Measurements from ENCODE around the gene DGUOK.

Gene DGUOK

DNA sequence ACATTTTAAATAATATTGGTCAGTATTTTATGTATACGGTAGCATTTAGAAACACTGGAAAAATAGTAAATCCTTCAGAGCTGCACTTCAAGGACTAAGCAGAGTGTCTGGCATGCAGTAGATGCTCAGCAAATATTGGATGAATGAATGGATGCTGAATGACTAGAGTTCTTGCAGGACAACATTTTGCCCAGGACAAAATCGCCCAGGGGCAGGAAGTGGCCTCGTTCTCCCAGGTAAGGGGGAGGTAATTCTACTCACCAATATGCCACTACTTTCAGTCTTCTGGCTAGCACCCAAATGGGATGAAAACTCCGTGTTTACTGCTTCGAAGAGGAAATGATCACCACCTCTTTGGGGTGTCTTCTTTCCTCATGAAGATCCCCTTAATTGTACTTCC, 4.0 kb upstream of the DGUOK start:
- peaks cover 8% of the 10 kb centered on the region for H3K79me2 ChIP-seq (ENCODE audit: control insufficient read depth, insufficient read depth, low read length, unreplicated experiment)
- H3K27ac ChIP-seq (ENCODE audit: low read depth, low read length) = no peak overlapping the region
- peaks cover under 1% of the 10 kb centered on the region for H3K4me1 ChIP-seq (ENCODE audit: control insufficient read depth, insufficient read depth, low read length, unreplicated experiment)
- peaks cover 4% of the 10 kb centered on the region for H3K27me3 ChIP-seq (ENCODE audit: insufficient read depth, low read length)
- no peak overlapping the region for H3K4me3 ChIP-seq (ENCODE audit: low read depth, low read length)
- H2AFZ ChIP-seq (ENCODE audit: low read length, unreplicated experiment) = peak overlapping the region; percentile 13
- no peaks in the 10 kb centered on the region for H3K36me3 ChIP-seq (ENCODE audit: insufficient read depth, low read length)

DNA sequence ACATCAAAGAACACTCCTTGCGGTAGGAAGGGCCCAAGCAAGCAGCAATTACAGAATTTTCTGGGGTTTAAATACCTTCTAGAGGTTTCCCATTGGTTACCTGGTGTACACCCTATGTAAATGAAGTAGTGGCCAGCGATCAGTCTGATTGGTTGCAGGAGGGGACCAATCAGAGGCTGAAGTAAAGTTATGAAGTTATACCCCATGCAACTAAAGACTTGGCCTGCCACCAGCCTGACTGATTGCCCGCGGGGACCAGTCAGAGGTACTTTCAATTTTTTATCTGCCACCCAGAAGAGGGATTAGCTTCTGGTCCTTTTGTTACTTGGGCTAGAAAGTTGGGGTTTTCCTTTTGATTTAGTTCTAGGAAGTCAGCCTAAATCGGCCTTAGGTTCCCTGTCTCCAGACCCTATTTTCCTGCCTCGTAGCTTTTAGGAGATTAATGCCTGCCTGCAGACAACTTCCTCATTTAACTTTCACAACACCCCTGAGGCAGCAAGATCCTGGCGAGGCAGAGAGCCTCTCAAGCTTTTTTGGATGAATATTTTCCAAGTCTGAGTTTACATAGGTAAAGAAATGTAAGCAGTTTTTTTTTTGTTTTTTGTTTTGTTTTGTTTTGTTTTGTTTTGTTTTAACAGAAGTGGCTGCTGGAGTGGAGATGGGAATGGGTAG, 1.5 kb upstream of the DGUOK start:
- H3K4me3 ChIP-seq (ENCODE audit: low read depth, low read length) = no peak overlapping the region
- H3K79me2 ChIP-seq (ENCODE audit: control insufficient read depth, insufficient read depth, low read length, unreplicated experiment) = peaks cover 33% of the 10 kb centered on the region
- H3K4me1 ChIP-seq (ENCODE audit: control insufficient read depth, insufficient read depth, low read length, unreplicated experiment) = peaks cover 24% of the 10 kb centered on the region
- H3K36me3 ChIP-seq (ENCODE audit: insufficient read depth, low read length) = no peaks in the 10 kb centered on the region
- no peak overlapping the region for H2AFZ ChIP-seq (ENCODE audit: low read length, unreplicated experiment)
- no peaks in the 10 kb centered on the region for H3K27me3 ChIP-seq (ENCODE audit: insufficient read depth, low read length)
- H3K27ac ChIP-seq (ENCODE audit: low read depth, low read length) = no peak overlapping the region

DNA sequence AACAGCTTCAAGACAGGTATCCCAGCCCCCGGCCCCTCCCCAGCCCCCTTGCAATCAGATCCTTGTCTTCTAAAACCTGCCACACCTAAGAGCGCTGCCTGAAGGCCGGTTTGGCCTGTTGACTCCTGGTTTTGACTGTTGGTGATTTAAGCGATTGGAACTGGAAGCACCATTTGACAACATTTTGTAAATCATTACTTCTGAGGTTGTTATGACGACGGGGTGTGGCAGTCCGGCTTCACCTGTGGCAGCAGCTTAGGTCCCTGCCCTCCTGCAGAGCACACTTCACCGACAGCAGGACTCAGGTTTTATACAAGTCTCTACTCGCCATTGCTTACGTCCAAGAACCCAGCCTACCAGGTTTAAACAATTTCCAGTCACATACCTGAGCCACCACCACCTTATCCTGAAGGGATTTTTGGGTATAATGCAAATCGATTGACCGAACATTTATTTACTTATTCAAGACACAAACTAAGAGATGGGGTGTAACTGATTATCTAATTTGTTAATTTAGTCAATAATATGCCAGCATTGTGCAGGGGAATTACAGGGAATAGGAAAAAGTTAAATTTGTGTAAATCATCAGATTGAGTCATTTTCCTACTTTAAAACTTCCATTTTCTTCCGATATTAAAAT, 707 bp upstream of the DGUOK start:
- Histone ChIP-seq H3K4me1 (ENCODE audit: control insufficient read depth, insufficient read depth, low read length, unreplicated experiment) (peaks cover 25% of the 10 kb centered on the region), H3K27me3 (ENCODE audit: insufficient read depth, low read length) (no peaks in the 10 kb centered on the region), H3K4me3 (ENCODE audit: low read depth, low read length) (peak overlapping the region; percentile 84), H3K79me2 (ENCODE audit: control insufficient read depth, insufficient read depth, low read length, unreplicated experiment) (peaks cover 39% of the 10 kb centered on the region), H2AFZ (ENCODE audit: low read length, unreplicated experiment) (peak overlapping the region; percentile 28), H3K36me3 (ENCODE audit: insufficient read depth, low read length) (no peaks in the 10 kb centered on the region), H3K27ac (ENCODE audit: low read depth, low read length) (0 out of 2 replicates have a peak overlapping the region, but pooled peaks have one; percentile 11)

DNA sequence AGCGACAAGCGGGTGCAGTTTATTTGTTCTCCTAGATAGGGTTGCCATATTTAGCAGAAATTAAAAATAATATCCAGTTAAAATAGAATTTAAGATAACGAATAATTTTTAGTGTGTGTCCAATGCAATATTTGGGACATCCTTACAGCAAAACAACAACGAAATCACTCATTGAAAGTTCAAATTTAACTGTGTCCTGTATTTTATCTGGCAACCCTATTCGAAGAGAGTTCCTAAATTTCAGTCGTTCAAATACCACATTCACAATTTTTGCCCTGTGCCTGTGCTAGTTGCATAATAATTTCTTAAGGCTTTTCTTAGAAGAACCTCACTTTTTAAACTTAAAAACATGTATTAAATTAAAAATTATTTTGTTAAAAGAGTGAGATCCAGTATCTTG, 664 bp downstream of the DGUOK start:
- H3K36me3 ChIP-seq (ENCODE audit: insufficient read depth, low read length) = no peaks in the 10 kb centered on the region
- H3K27ac ChIP-seq (ENCODE audit: low read depth, low read length) = peak overlapping the region; percentile 85
- no peak overlapping the region for H2AFZ ChIP-seq (ENCODE audit: low read length, unreplicated experiment)
- H3K27me3 ChIP-seq (ENCODE audit: insufficient read depth, low read length) = no peaks in the 10 kb centered on the region
- H3K4me3 ChIP-seq (ENCODE audit: low read depth, low read length) = peak overlapping the region; percentile 84
- H3K4me1 ChIP-seq (ENCODE audit: control insufficient read depth, insufficient read depth, low read length, unreplicated experiment) = peaks cover 37% of the 10 kb centered on the region
- peaks cover 50% of the 10 kb centered on the region for H3K79me2 ChIP-seq (ENCODE audit: control insufficient read depth, insufficient read depth, low read length, unreplicated experiment)

DNA sequence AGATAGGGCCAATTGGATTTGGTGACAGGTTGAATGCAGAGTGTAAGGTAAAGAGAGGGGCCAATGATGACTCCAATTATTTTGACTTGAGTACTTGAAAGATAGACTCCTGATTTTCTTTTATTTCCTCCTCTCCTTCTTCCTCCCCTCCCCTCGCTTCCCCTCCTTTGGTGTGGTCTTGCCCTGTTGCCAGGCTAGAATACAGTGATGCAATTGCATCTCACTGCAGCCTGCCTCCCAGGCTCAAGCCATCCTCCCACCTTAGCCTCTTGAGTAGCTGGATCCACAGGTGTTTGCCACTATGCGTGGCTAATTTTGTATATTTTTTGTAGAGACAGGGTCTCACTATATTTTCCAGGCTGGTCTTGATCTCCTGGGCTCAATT, 2.3 kb downstream of the DGUOK start:
- Histone ChIP-seq H3K4me1 (ENCODE audit: control insufficient read depth, insufficient read depth, low read length, unreplicated experiment) (peaks cover 47% of the 10 kb centered on the region), H3K27ac (ENCODE audit: low read depth, low read length) (0 out of 2 replicates have a peak overlapping the region, but pooled peaks have one; percentile 48), H3K27me3 (ENCODE audit: insufficient read depth, low read length) (no peaks in the 10 kb centered on the region), H2AFZ (ENCODE audit: low read length, unreplicated experiment) (no peak overlapping the region), H3K79me2 (ENCODE audit: control insufficient read depth, insufficient read depth, low read length, unreplicated experiment) (peaks cover 66% of the 10 kb centered on the region), H3K4me3 (ENCODE audit: low read depth, low read length) (peak overlapping the region; percentile 38), H3K36me3 (ENCODE audit: insufficient read depth, low read length) (peaks cover 3% of the 10 kb centered on the region; the same call in 1 of the 2 replicates)

DNA sequence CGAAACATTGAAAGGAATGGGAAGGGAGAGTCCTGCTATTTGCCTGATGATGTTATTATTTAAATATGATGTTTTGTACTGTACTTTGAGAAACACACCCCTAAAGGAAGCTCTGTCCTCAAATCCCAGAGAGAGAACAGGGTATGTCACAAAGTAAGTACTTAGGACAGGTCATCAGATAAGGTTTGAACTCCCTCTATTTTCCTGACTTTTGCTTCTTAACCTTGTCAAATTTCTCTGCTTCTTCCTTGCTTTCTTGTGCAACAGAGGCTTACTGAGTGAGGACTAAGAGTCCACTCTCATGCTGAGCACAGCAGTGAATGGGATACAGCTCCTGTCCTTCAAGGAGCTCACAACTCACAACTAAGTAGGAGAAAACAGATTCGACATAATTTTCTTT, 3.7 kb downstream of the DGUOK start:
- Histone ChIP-seq H3K27ac (ENCODE audit: low read depth, low read length) (peak overlapping the region; percentile 48), H3K4me1 (ENCODE audit: control insufficient read depth, insufficient read depth, low read length, unreplicated experiment) (peaks cover 50% of the 10 kb centered on the region), H3K4me3 (ENCODE audit: low read depth, low read length) (peak overlapping the region; percentile 38; the same call in 1 of the 2 replicates), H3K36me3 (ENCODE audit: insufficient read depth, low read length) (peaks cover 3% of the 10 kb centered on the region; the same call in 1 of the 2 replicates), H3K79me2 (ENCODE audit: control insufficient read depth, insufficient read depth, low read length, unreplicated experiment) (peaks cover 78% of the 10 kb centered on the region), H2AFZ (ENCODE audit: low read length, unreplicated experiment) (no peak overlapping the region), H3K27me3 (ENCODE audit: insufficient read depth, low read length) (no peaks in the 10 kb centered on the region)

DNA sequence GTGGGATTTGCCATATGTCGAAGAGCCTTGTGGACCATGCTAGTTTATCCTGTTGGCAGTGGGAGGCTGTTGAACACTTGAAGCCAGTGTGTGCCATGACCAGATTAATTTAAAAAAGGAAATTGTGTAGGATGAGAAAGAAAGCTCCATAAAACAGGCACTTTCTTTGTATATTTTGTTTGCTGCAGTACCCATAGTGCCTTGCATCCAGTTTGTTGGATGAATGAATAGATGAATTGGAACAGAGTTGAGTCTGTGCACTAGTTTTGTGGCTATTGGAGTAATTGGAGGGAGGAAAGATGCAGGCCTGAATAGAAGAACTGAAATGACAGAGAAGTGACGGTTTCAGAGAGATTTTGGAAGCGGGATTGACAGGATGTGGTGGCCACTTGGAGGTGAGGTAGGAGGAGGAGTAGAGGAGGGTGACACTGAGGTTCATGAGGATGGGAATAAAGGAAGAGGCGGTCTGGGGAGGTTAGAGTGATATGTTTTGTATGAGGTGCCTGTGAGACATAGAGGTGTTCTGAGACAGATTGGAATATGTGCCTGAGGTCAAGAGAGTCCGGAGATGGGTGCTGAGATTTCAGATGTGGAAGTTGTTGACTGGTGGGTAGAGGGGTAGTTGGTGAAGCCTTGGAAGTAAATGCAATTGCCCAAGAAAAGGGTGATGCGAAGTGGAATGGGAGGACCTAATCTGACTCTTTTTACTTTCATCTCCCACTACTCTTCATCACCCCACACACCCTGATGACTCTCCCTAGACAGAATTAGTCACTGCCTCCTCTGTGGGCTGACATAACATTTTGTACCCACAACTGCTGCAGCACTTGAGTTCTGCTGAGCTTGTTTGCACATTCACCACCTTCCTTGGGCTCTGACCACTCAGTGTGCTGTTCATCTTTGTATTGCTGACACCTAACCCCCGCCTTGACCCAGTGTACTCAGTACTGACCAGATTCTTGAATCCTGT, 5.1 kb downstream of the DGUOK start:
- peaks cover 5% of the 10 kb centered on the region; the same call in 1 of the 2 replicates for H3K36me3 ChIP-seq (ENCODE audit: insufficient read depth, low read length)
- H3K4me1 ChIP-seq (ENCODE audit: control insufficient read depth, insufficient read depth, low read length, unreplicated experiment) = peaks cover 56% of the 10 kb centered on the region
- H3K79me2 ChIP-seq (ENCODE audit: control insufficient read depth, insufficient read depth, low read length, unreplicated experiment) = peaks cover 90% of the 10 kb centered on the region
- H2AFZ ChIP-seq (ENCODE audit: low read length, unreplicated experiment) = no peak overlapping the region
- H3K27me3 ChIP-seq (ENCODE audit: insufficient read depth, low read length) = no peaks in the 10 kb centered on the region
- H3K4me3 ChIP-seq (ENCODE audit: low read depth, low read length) = peak overlapping the region; percentile 8; the same call in 1 of the 2 replicates
- peak overlapping the region; percentile 63 for H3K27ac ChIP-seq (ENCODE audit: low read depth, low read length)

DNA sequence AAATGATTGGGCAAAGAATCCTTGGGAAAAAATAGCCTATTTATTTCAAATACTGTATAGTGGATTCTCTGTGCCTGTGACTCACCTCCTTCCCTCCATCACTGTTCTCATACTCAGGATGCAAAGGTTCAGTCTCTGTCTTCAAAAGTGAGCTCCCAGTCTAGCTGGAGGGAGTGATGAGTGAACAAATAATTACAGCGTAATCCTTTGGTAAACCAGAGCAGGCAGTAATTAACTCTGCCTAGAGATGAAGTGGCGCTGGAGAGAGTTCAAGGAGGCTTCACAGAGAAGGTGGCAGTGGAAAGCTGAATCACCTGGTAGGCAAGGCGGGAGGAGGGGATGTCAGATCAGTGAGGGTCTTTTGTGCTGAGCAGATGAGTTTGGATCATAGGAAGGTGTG, 6.5 kb downstream of the DGUOK start:
- H2AFZ ChIP-seq (ENCODE audit: low read length, unreplicated experiment) = no peak overlapping the region
- peaks cover 89% of the 10 kb centered on the region for H3K79me2 ChIP-seq (ENCODE audit: control insufficient read depth, insufficient read depth, low read length, unreplicated experiment)
- no peak overlapping the region for H3K4me3 ChIP-seq (ENCODE audit: low read depth, low read length)
- H3K4me1 ChIP-seq (ENCODE audit: control insufficient read depth, insufficient read depth, low read length, unreplicated experiment) = peaks cover 63% of the 10 kb centered on the region
- H3K27me3 ChIP-seq (ENCODE audit: insufficient read depth, low read length) = no peaks in the 10 kb centered on the region
- peak overlapping the region; percentile 63 for H3K27ac ChIP-seq (ENCODE audit: low read depth, low read length)
- H3K36me3 ChIP-seq (ENCODE audit: insufficient read depth, low read length) = peaks cover 7% of the 10 kb centered on the region; the same call in 1 of the 2 replicates

DNA sequence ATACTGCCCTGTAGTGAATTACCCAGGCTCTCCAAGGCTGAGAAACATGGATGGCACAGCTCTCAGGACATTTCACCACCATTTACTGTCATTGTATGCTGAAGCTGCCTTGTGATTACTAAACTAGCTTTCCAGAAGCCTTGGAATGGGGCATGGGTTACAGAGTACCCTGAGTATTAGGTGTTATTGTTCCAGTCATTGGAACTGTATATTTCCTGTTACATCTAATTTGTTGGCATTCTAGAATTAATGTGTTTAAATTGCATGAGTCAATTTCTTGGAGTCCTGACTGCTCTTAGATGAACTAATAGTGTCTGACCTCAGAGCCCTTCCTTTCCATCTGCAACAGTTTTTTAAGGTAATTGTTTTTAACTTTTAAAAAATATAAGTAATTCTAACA, 9.0 kb downstream of the DGUOK start:
- H3K27me3 ChIP-seq (ENCODE audit: insufficient read depth, low read length) = no peaks in the 10 kb centered on the region
- H3K4me1 ChIP-seq (ENCODE audit: control insufficient read depth, insufficient read depth, low read length, unreplicated experiment) = peaks cover 57% of the 10 kb centered on the region
- peak overlapping the region; percentile 23; the same call in 1 of the 2 replicates for H3K27ac ChIP-seq (ENCODE audit: low read depth, low read length)
- peaks cover 86% of the 10 kb centered on the region for H3K79me2 ChIP-seq (ENCODE audit: control insufficient read depth, insufficient read depth, low read length, unreplicated experiment)
- no peak overlapping the region for H2AFZ ChIP-seq (ENCODE audit: low read length, unreplicated experiment)
- H3K4me3 ChIP-seq (ENCODE audit: low read depth, low read length) = no peak overlapping the region
- peaks cover 10% of the 10 kb centered on the region; the same call in 1 of the 2 replicates for H3K36me3 ChIP-seq (ENCODE audit: insufficient read depth, low read length)

DNA sequence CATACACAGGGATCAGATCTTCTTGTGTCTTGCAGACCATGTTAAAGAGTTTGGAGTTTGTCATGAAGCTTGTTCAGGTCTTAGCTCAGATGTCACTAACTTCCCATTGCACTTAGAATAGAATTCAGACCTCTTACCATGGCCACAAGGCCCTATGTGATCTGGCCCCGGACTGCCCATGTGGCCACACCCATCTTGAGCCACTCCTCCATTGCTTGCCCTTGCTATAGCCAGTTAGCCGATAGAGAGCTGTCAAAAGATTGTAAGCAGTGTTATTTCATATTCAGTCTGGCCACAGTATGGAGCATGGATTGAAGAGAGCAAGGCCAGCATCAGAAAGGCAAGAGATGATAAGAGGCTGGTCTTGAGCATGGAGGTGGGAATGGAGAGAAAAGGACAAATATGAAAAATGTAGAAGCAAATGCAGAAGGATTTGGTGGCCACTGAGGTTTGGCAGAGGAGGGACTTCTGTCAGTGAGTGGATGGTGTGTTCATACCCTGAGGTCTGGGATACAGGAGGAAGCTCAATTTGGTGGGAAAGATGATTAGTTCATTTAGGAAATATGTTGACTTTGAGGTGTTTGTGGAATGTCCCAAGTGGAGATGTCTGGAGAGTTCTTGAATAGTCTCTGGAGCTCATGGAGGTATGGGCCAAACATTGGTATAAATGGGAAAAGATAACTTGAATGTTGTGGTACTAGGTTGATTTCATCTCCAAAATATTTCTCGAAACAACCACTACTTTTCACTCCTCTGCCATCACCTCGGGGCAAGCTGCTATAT, 10.6 kb downstream of the DGUOK start:
- H3K79me2 ChIP-seq (ENCODE audit: control insufficient read depth, insufficient read depth, low read length, unreplicated experiment) = peaks cover 85% of the 10 kb centered on the region

More for the DNA sequence above, 10.6 kb downstream of the DGUOK start:
- no peak overlapping the region for H3K27ac ChIP-seq (ENCODE audit: low read depth, low read length)
- peaks cover 13% of the 10 kb centered on the region for H3K36me3 ChIP-seq (ENCODE audit: insufficient read depth, low read length)
- no peaks in the 10 kb centered on the region for H3K27me3 ChIP-seq (ENCODE audit: insufficient read depth, low read length)
- H3K4me1 ChIP-seq (ENCODE audit: control insufficient read depth, insufficient read depth, low read length, unreplicated experiment) = peaks cover 46% of the 10 kb centered on the region
- no peak overlapping the region for H2AFZ ChIP-seq (ENCODE audit: low read length, unreplicated experiment)
- no peak overlapping the region for H3K4me3 ChIP-seq (ENCODE audit: low read depth, low read length)

Measured in ACC112 (cell line).